ENCODE measurements around the gene DEPDC5.

Gene DEPDC5

DNA sequence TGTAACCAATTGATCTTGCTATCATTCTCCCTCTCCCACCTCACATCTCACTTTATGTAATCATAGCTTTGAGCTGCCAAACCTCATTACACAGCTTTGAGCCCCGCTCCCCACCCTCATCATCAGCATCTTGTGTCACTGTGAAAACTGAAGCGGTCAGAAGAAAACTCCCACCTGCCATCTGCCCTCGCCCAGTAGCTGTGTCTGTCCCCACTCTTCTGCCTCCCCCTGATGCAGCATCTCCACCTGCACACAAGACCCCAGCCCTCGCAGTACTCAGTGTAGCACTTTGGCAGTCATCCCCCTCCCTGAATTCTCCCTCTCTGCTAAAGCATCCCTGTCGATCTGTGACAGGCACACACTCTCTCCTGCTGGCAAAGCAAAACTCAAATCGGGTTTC lies 130.2 kb downstream of the DEPDC5 start:
- no peak for TF ChIP-seq POLR2A (IDR thresholded peaks at IDR 0.05; ENCODE audit: low read depth, low read length)
- TF ChIP-seq POLR2AphosphoS5 (IDR thresholded peaks at IDR 0.05; ENCODE audit: low read depth, low read length), result no peak
- no peak for TF ChIP-seq TAF1 (IDR thresholded peaks at IDR 0.05; ENCODE audit: borderline replicate concordance, low read depth, low read length)
- FAIRE-seq (no peak), DNase-seq (ENCODE audit: insufficient read length) (no peak)

GRCh38 chr22:31891366-31892079 lies 137.7 kb downstream of the DEPDC5 start:
- FAIRE-seq (no peak), DNase-seq (ENCODE audit: insufficient read length) (no peak)
- TF ChIP-seq TAF1 (IDR thresholded peaks at IDR 0.05; ENCODE audit: borderline replicate concordance, low read depth, low read length), result no peak

- no peak for TF ChIP-seq POLR2A (IDR thresholded peaks at IDR 0.05; ENCODE audit: low read depth, low read length)
- TF ChIP-seq TAF1 (IDR thresholded peaks at IDR 0.05; ENCODE audit: borderline replicate concordance, low read depth, low read length), result no peak
- no peak for TF ChIP-seq POLR2AphosphoS5 (IDR thresholded peaks at IDR 0.05; ENCODE audit: low read depth, low read length)
- DNase-seq (ENCODE audit: insufficient read length) (no peak), FAIRE-seq (no peak)
Measured at GRCh38 chr22:31892080-31892433, 138.2 kb downstream of the DEPDC5 start.

DNA sequence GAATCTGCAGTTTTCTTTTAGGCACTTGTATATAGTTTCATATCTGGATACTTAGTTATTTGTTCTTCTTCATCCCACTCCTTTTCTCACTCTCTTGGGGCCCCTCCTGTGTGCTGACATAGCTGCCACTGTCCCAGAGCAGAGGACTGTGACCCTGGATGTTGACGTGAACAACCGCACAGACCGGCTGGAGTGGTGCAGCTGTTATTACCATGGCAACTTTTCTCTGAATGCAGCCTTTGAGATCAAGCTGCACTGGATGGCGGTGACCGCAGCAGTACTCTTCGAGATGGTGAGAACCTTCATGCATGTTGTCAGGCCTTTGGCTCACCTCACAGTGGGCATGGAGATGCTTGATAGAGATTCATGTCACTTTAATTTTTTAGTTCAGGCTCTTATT lies 139.6 kb downstream of the DEPDC5 start:
- no peak for TF ChIP-seq POLR2A (IDR thresholded peaks at IDR 0.05; ENCODE audit: low read depth, low read length)
- TF ChIP-seq POLR2AphosphoS5 (IDR thresholded peaks at IDR 0.05; ENCODE audit: low read depth, low read length), result no peak
- TF ChIP-seq TAF1 (IDR thresholded peaks at IDR 0.05; ENCODE audit: borderline replicate concordance, low read depth, low read length), result no peak
- FAIRE-seq, result no peak
- DNase-seq (ENCODE audit: insufficient read length), result no peak

DNA sequence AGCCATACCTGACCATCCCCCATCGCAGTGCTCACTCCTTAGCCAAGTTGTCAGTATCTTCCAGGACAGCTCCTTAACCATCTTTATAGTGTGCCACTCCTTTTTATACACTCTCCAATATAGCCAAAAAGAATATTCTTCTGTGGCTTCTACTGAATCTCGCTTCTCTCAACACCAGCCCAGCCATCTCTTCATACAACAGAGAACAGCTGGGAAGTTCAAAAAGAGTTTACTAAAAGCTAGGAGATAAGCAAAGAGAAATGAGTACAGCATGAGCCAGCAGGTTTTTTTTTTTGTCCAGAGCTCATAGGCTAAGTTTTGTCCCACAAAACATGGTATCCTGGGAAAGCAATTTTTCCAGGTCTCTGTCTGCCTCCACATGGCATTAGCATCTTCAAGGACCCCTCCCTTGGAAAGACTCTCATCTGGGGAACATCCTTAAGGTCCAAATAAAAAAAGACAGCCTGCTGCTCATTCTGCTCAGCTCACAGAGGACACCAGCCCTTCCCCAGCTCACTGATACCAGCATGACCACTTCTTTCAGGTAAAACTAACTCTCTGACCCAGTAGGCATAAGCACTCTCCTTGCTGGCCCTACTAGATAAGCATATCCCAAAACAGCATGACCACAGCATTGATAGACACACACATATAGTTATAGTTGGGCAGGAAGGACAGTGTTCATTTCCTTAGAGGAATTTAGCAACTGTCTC lies 141.7 kb downstream of the DEPDC5 start:
- DNase-seq (ENCODE audit: insufficient read length) (no peak), FAIRE-seq (no peak)
- TF ChIP-seq TAF1 (IDR thresholded peaks at IDR 0.05; ENCODE audit: borderline replicate concordance, low read depth, low read length), result no peak
- TF ChIP-seq POLR2A (IDR thresholded peaks at IDR 0.05; ENCODE audit: low read depth, low read length), result no peak

- no peak for FAIRE-seq
- no peak for TF ChIP-seq POLR2A (IDR thresholded peaks at IDR 0.05; ENCODE audit: low read depth, low read length)
- TF ChIP-seq POLR2AphosphoS5 (IDR thresholded peaks at IDR 0.05; ENCODE audit: low read depth, low read length), result no peak
- no peak for TF ChIP-seq TAF1 (IDR thresholded peaks at IDR 0.05; ENCODE audit: borderline replicate concordance, low read depth, low read length)
Measured at GRCh38 chr22:31896472-31896871, 142.7 kb downstream of the DEPDC5 start.

DNA sequence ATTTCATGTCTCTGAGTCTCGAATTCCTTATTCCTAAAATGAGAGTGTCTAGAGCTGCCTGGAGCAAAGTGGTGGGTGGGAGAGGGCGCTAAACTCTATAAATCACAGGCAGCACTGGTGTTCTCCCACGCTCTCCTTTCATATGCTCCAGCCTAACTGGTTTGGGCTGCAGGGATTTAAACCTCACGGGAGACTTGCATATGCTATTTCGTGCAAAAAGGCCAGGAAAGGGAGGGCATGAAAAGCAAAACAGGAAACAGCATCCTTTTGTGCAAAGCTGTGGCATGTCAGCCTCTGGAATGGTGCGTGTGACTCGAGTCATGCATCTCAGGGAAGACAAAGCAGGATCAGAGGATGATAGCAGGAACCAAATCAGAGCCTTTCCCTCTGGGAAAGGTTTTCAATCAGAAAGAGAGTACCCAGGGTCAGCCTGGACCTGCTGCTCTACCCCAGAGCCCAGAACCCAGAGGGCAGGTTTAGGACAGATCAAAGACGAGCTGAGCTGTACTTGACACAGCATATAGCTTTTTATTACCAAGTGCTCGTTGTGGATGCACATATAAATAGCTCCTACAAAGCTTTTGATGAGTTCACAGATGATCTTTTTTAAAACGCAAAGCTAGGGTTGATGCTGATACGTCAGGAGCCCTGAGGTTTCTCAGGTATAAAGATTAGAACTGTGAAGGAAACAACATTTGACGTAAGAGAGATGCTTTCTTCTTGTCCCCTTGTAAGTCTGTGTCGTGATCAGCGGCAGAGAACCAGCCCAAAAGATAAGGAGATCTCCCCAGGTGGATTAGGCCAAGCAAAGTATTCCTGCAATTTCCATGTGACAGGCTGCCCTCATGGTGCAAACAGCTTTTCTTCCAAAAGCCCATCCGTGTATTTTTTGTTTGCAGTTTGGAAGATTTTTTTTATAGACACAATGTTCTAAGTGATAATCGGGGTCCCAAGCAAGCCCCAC lies 144.3 kb downstream of the DEPDC5 start:
- TF ChIP-seq TAF1 (IDR thresholded peaks at IDR 0.05; ENCODE audit: borderline replicate concordance, low read depth, low read length), result no peak
- no peak for TF ChIP-seq POLR2A (IDR thresholded peaks at IDR 0.05; ENCODE audit: low read depth, low read length)
- TF ChIP-seq POLR2AphosphoS5 (IDR thresholded peaks at IDR 0.05; ENCODE audit: low read depth, low read length), result no peak
- DNase-seq (ENCODE audit: insufficient read length), result no peak
- no peak for FAIRE-seq

More at GRCh38 chr22:31896472-31896871, 142.7 kb downstream of the DEPDC5 start:
- no peak for DNase-seq (ENCODE audit: insufficient read length)

- TF ChIP-seq POLR2A (IDR thresholded peaks at IDR 0.05; ENCODE audit: low read depth, low read length) (no peak), TAF1 (IDR thresholded peaks at IDR 0.05; ENCODE audit: borderline replicate concordance, low read depth, low read length) (no peak), POLR2AphosphoS5 (IDR thresholded peaks at IDR 0.05; ENCODE audit: low read depth, low read length) (no peak)
- DNase-seq (ENCODE audit: insufficient read length) (no peak), FAIRE-seq (no peak)
Measured at GRCh38 chr22:31898926-31899325, 145.1 kb downstream of the DEPDC5 start.

DNA sequence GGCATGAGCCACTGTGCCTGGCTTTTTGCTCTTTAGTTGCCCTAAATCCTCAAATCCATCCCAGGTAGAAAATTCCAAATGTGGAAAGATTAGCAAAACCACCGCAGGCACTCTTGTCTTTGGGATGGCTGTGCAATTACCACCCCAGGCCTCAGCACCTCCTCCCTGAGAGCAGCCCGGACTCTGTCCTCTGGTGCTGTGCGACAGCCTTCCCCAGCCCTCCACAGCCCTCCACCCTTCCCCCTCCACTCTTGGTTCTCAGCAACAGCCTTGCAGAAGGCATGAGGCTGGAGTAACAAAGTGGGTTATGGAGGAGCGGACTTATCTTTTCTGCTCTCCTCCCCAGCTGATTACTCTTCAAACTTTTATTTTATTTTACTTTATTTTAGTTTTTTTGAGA lies 145.8 kb downstream of the DEPDC5 start:
- DNase-seq (ENCODE audit: insufficient read length) (no peak), FAIRE-seq (no peak)
- TF ChIP-seq TAF1 (IDR thresholded peaks at IDR 0.05; ENCODE audit: borderline replicate concordance, low read depth, low read length) (no peak), POLR2AphosphoS5 (IDR thresholded peaks at IDR 0.05; ENCODE audit: low read depth, low read length) (no peak), POLR2A (IDR thresholded peaks at IDR 0.05; ENCODE audit: low read depth, low read length) (no peak)

- DNase-seq (ENCODE audit: insufficient read length) (no peak), FAIRE-seq (no peak)
- TF ChIP-seq POLR2A (IDR thresholded peaks at IDR 0.05; ENCODE audit: low read depth, low read length) (no peak), TAF1 (IDR thresholded peaks at IDR 0.05; ENCODE audit: borderline replicate concordance, low read depth, low read length) (no peak), POLR2AphosphoS5 (IDR thresholded peaks at IDR 0.05; ENCODE audit: low read depth, low read length) (no peak)
Measured at GRCh38 chr22:31901388-31902137, 147.7 kb downstream of the DEPDC5 start.

DNA sequence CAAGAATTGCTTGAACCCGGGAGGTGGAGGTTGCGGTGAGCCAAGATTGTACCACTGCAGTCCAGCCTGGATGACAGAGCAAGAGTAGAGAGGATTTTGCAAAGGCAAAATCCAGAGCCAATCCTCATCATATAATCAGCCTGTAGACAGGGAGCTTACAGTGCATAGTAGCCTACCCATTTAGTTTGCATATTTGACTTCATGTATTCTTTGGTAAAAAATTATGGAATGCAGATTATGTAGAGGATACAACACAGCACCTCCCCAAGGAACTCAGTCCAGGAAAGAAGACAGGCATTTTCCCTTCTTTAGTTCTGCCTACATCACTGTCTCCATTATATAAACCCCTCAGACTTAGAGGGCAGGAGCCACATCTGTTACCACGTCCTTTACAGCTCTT lies 150.8 kb downstream of the DEPDC5 start:
- DNase-seq (ENCODE audit: insufficient read length) (no peak), FAIRE-seq (no peak)
- no peak for TF ChIP-seq TAF1 (IDR thresholded peaks at IDR 0.05; ENCODE audit: borderline replicate concordance, low read depth, low read length)
- no peak for TF ChIP-seq POLR2A (IDR thresholded peaks at IDR 0.05; ENCODE audit: low read depth, low read length)
- no peak for TF ChIP-seq POLR2AphosphoS5 (IDR thresholded peaks at IDR 0.05; ENCODE audit: low read depth, low read length)
